ENCODE measurements around the gene NBEA.

DNA sequence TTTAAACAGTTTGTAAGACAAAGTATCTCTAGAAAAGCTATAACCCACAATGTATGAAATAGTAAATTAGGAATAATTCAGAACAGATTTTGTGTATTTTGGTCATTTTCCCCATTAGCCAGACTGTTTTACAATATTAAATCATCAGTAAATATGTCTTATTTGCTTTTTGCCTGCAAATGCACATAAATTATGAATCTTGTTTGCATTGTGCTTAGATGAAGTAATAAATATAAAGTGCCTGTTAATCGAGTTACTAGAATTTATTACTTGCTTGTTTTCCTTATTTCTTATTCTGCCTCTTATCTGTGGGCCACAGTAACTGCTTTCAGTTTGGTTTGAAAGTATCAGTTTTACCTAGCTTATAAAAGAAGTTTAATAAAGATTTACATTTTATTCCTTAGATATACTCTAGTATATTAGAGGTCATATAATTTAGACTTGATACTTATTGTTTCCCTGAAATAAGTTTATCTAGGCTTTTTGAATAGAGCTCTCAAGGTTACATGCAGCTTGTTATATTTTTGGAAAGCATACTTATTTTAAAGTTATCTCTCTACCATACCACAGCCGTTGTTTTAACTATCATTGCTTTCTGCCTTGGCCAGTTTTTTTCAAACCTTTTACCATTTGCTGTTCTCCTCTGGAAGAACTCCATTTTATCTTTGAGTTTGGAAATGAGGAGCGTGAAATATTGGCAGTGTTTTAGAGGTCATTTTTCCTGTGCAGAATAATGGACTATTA lies 238.0 kb downstream of the NBEA start:
- TF ChIP-seq, protein P1, sequence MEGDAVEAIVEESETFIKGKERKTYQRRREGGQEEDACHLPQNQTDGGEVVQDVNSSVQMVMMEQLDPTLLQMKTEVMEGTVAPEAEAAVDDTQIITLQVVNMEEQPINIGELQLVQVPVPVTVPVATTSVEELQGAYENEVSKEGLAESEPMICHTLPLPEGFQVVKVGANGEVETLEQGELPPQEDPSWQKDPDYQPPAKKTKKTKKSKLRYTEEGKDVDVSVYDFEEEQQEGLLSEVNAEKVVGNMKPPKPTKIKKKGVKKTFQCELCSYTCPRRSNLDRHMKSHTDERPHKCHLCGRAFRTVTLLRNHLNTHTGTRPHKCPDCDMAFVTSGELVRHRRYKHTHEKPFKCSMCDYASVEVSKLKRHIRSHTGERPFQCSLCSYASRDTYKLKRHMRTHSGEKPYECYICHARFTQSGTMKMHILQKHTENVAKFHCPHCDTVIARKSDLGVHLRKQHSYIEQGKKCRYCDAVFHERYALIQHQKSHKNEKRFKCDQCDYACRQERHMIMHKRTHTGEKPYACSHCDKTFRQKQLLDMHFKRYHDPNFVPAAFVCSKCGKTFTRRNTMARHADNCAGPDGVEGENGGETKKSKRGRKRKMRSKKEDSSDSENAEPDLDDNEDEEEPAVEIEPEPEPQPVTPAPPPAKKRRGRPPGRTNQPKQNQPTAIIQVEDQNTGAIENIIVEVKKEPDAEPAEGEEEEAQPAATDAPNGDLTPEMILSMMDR (IDR thresholded peaks at IDR 0.05) = no peak
- TF ChIP-seq EP300 (IDR thresholded peaks at IDR 0.05) = no peak

Measured in sigmoid colon (tissue), 4 donors.